GM12878 (cell line): ENCODE measurements around the gene ACTA2. TPM values are rescaled to one million over a fixed set of nuclear protein-coding genes. Genes with fewer than 3 reads are reported as not detected.

Experiments
- ATAC-seq: fragments of 200-7000 bp; cut with Tn5 transposase; 3 replicates; pipeline ENCODE4 v1.9.1; 2020; ENCODE audit warnings: mild to moderate bottlenecking, moderate library complexity
- BruUV-seq: library from RNA; stranded (reverse); fragments of 400-500 nt; replicated peaks from 2 replicates; lab custom pipeline; 2021; lab: Mats Ljungman, UMichigan
- CTCF ChIA-PET: fragments of 300-600 bp; sonication (Branson Sonifier 250); formaldehyde crosslinking; extraction: SDS; loops from one replicate; lab custom pipeline; 2021; ENCODE audit warnings: inconsistent platforms; lab: Yijun Ruan, JAX
- POLR2A ChIA-PET: fragments of 350-600 bp; formaldehyde crosslinking; extraction: SDS; loops from one replicate; lab custom pipeline; 2021; ENCODE audit warnings: inconsistent platforms; lab: Charles Lee
- RAD21 ChIA-PET: fragments of 300-600 bp; sonication (Branson Sonifier 250); formaldehyde crosslinking; loops from one replicate; lab custom pipeline; 2023; ENCODE audit warnings: antibody characterized with exemption; ENCODE audit not compliant: unreplicated experiment; lab: Charles Lee
- SMC1A ChIA-PET: fragments of 300-600 bp; sonication (Branson Sonifier 250); formaldehyde crosslinking; loops from one replicate; lab custom pipeline; 2023; ENCODE audit not compliant: unreplicated experiment, uncharacterized antibody; lab: Charles Lee
- DNase-seq: peaks from one replicate; pipeline ENCODE4 v3.0.0-alpha.2; 2011; ENCODE audit warnings: low read depth, low spot score
- FAIRE-seq: peaks from 3 replicates; lab custom pipeline; 2011; peaks lifted over from hg19 to GRCh38; lab: Jason Lieb, UNC
- H2AFZ ChIP-seq: 2 replicates; pipeline ENCODE4 v1.6.0; 2011; ENCODE audit warnings: low read depth, low read length, control low read depth; ENCODE audit not compliant: control insufficient read depth
- H3K27ac ChIP-seq: 2 replicates; pipeline ENCODE4 v1.5.1; 2011; ENCODE audit warnings: control low read depth; ENCODE audit not compliant: control insufficient read depth, insufficient read depth
- H3K27me3 ChIP-seq, 2 experiments: replicated peaks in 1 of 2; 2 replicates each; pipeline versions ENCODE4 v1.6.0 to v1.6.1; 2011; ENCODE audit warnings: low read length in 1 of 2; ENCODE audit not compliant: control insufficient read depth in 2 of 2, insufficient read depth in 2 of 2
- H3K36me3 ChIP-seq, 2 experiments: 2 replicates each; pipeline ENCODE4 v1.5.1; 2011; ENCODE audit warnings: low read length in 1 of 2; ENCODE audit not compliant: control insufficient read depth in 2 of 2, insufficient read depth in 2 of 2
- H3K4me1 ChIP-seq: 2 replicates; pipeline ENCODE4 v1.6.1; 2011; ENCODE audit warnings: mild to moderate bottlenecking, low read length, moderate library complexity, mixed read lengths; ENCODE audit not compliant: control insufficient read depth, insufficient read depth
- H3K4me2 ChIP-seq: 2 replicates; pipeline ENCODE4 v1.6.0; 2011; ENCODE audit warnings: control low read depth; ENCODE audit not compliant: control insufficient read depth, insufficient read depth
- H3K4me3 ChIP-seq: fragments of 200-600 bp; sonication (generic); 2 replicates; pipeline ENCODE4 v1.5.1; 2016
- H3K79me2 ChIP-seq: 2 replicates; pipeline ENCODE4 v1.6.0; 2011; ENCODE audit warnings: low read length; ENCODE audit not compliant: control insufficient read depth, insufficient read depth
- H3K9ac ChIP-seq: 2 replicates; pipeline ENCODE4 v1.8.0; 2011; ENCODE audit warnings: low read length, control low read depth, mixed read lengths; ENCODE audit not compliant: control insufficient read depth, insufficient read depth
- H3K9me3 ChIP-seq: replicated peaks from 3 replicates; pipeline ENCODE4 v1.5.1; 2011; ENCODE audit warnings: mild to moderate bottlenecking, low read length; ENCODE audit not compliant: control insufficient read depth, insufficient read depth
- H4K20me1 ChIP-seq: 2 replicates; pipeline ENCODE4 v1.6.0; 2011; ENCODE audit not compliant: control insufficient read depth, insufficient read depth
- CHD2 ChIP-seq: IDR thresholded peaks from 2 replicates; pipeline ENCODE4 v1.6.1; 2011; ENCODE audit warnings: low read depth, low read length, improper control_type of control experiment, borderline replicate concordance
- CREM ChIP-seq: IDR thresholded peaks from 2 replicates; pipeline ENCODE4 v1.6.1; 2014; ENCODE audit warnings: antibody characterized with exemption, low read depth
- DPF2 ChIP-seq: fragments of 450-650 bp; IDR thresholded peaks from 2 replicates; pipeline ENCODE4 v1.6.1; 2017; ENCODE audit warnings: mild to moderate bottlenecking
- FOS ChIP-seq: IDR thresholded peaks from 3 replicates; pipeline ENCODE4 v1.6.1; 2011; ENCODE audit warnings: borderline replicate concordance; ENCODE audit not compliant: insufficient read length; ENCODE audit errors: extremely low read depth
- IKZF1 ChIP-seq: fragments of 450-650 bp; conservative IDR thresholded peaks from 2 replicates; pipeline ENCODE4 v1.6.1; 2017; ENCODE audit warnings: antibody characterized with exemption, mild to moderate bottlenecking
- MEF2B ChIP-seq: fragments of 450-650 bp; IDR thresholded peaks from 2 replicates; pipeline ENCODE4 v1.6.1; 2018; ENCODE audit warnings: mild to moderate bottlenecking, moderate library complexity; ENCODE audit not compliant: partially characterized antibody, poor library complexity, severe bottlenecking
- NRF1 ChIP-seq: conservative IDR thresholded peaks from 2 replicates; pipeline ENCODE4 v1.6.1; 2011; ENCODE audit warnings: mild to moderate bottlenecking, low read depth, low read length, improper control_type of control experiment
- RCOR1 ChIP-seq: conservative IDR thresholded peaks from 2 replicates; pipeline ENCODE4 v1.6.1; 2012; ENCODE audit warnings: low read depth, low read length, improper control_type of control experiment
- SMAD5 ChIP-seq: IDR thresholded peaks from 2 replicates; pipeline ENCODE4 v1.6.1; 2016; ENCODE audit warnings: antibody characterized with exemption, low read depth
- TCF12 ChIP-seq: IDR thresholded peaks from 2 replicates; pipeline ENCODE4 v1.6.1; 2011; ENCODE audit warnings: low read depth, mild to moderate bottlenecking, low read length
- WGBS: methylation state at CpG from one replicate; pipeline ENCODE4 v1.1.6; 2016; ENCODE audit warnings: low lambda C conversion rate; ENCODE audit not compliant: insufficient replicate concordance, insufficient coverage; ENCODE audit errors: missing lambda C conversion rate; 5-methylcytosine and 5-hydroxymethylcytosine counted together
- in situ Hi-C: fragments of 300-500 bp; cut with MboI; formaldehyde crosslinking; loops from 9 replicates; pipeline ENCODE4 v1.14.3; 2018; ENCODE audit warnings: mixed read lengths
- intact Hi-C: fragments of 100-400 bp; cut with micrococcal nuclease; formaldehyde crosslinking; loops from one replicate; pipeline ENCODE4 v1.14.2; 2022; ENCODE audit not compliant: unreplicated experiment
- polyA plus RNA-seq, 11 experiments: library from polyadenylated mRNA; depleted of rRNA in 4 of 11; unstranded in 6 of 11; stranded (reverse) in 5 of 11; fragments of >200 nt; fragmentation: Nextera tagmentation in 4 of 11; fragmentation: Illumina TruSeq in 1 of 11; extraction: Ambion mirVana in 4 of 11; extraction: Trizol in 1 of 11; gene quantifications; 1 replicate in 1 of 11; 2 replicates in 10 of 11; pipeline versions ENCODE4 v1.2.1 to v1.2.3, GENCODE V29; 2011 to 2016; ENCODE audit warnings: inconsistent platforms in 2 of 11, missing spikeins in 2 of 11, low read depth in 1 of 11
- total RNA-seq, 4 experiments: library from RNA; depleted of rRNA in 3 of 4; stranded (reverse); fragments of >200 nt in 3 of 4; fragmentation: Illumina TruSeq in 1 of 4; extraction: Trizol in 1 of 4; gene quantifications; 2 replicates each; pipeline versions ENCODE4 v1.2.1 to v1.2.3, GENCODE V29; 2013 to 2021
- TF ChIP-seq, protein P1 (sequence below): fragments of 450-650 bp; formaldehyde crosslinking; IDR thresholded peaks from 2 replicates; pipeline ENCODE4 v1.4.0; 2022; ENCODE audit warnings: mild to moderate bottlenecking, moderate library complexity
- TF ChIP-seq, protein P2 (sequence below): IDR thresholded peaks from 2 replicates; pipeline ENCODE4 v1.6.1; 2012; ENCODE audit warnings: low read length, inconsistent platforms
- TF ChIP-seq, protein P3 (sequence below): fragments of 450-650 bp; formaldehyde crosslinking; IDR thresholded peaks from 2 replicates; pipeline ENCODE4 v1.4.0; 2020; ENCODE audit warnings: mild to moderate bottlenecking, moderate library complexity
- TF ChIP-seq, protein P4 (sequence below): fragments of 450-650 bp; IDR thresholded peaks from 2 replicates; pipeline ENCODE4 v1.6.1; 2018; ENCODE audit warnings: mild to moderate bottlenecking, low read depth, moderate library complexity; ENCODE audit not compliant: partially characterized antibody

The ACTA2 gene
- total and polyA plus RNA-seq, 10 of the 15 experiments (the other 5 are each of a cell fraction or from before 2014, with no cell fraction given): 7.4 to 78.2 (median 32.4) TPM

DNA sequence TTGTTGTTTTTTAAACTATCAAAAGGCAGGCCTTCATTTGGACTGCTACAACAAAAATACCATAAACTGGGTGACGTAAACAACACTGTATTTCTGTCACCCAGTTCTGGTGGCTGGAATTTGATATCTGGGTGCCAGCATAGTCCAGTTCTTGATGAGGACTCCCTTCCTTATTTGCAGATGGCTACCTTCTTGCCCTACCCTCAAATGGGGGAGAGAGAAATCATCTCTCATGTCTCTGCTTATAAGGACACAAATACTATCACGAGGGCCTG lies 25.2 kb downstream of the ACTA2 start:
- no peak for FAIRE-seq
- DNase-seq: no peak
- Histone ChIP-seq H3K27ac (no peak overlapping the region), H3K4me3 (no peak overlapping the region), H3K9me3 (no peaks in the 10 kb centered on the region; the same call in 2 of the 3 replicates), H2AFZ (no peak overlapping the region), H3K36me3 (peaks cover 0 to 25% of the 10 kb centered on the region in 2 experiments; a peak in 2 of 4 replicates), H4K20me1 (no peaks in the 10 kb centered on the region), H3K27me3 (no peaks in the 10 kb centered on the region), H3K4me1 (peaks cover 10% of the 10 kb centered on the region), H3K4me2 (no peak overlapping the region), H3K9ac (no peak overlapping the region), H3K79me2 (no peaks in the 10 kb centered on the region)
- intact Hi-C loops (no loop called here), in situ Hi-C loops (no loop called here)
- POLR2A ChIA-PET: no interaction called here
- no peak for ATAC-seq
- BruUV-seq: no TSS peak
- CTCF ChIA-PET: interaction anchor here (1.0 to 12.8 kb wide), 3 partner anchors 91 to 290 kb away, joined by 3 to 895 read pairs (median 4); no protein-coding TSS in a partner anchor
- SMC1A ChIA-PET: interaction anchor here (0.9 to 6.3 kb wide), 7 partner anchors 7 to 117 kb away, joined by 3 to 42 read pairs (median 5); no protein-coding TSS in a partner anchor
- 95% methylated on average over 2 of the region's 2 CpGs for WGBS
- RAD21 ChIA-PET: interaction anchor here (1.8 kb wide), 1 partner anchor 91 kb away, joined by 13 read pairs; no protein-coding TSS in a partner anchor
- TF ChIP-seq SMAD5 (no peak), CREM (no peak), IKZF1 (no peak), NRF1 (no peak), RCOR1 (no peak), MEF2B (no peak), TCF12 (no peak), CHD2 (no peak), FOS (no peak), DPF2 (no peak)
- TF ChIP-seq, protein P1, sequence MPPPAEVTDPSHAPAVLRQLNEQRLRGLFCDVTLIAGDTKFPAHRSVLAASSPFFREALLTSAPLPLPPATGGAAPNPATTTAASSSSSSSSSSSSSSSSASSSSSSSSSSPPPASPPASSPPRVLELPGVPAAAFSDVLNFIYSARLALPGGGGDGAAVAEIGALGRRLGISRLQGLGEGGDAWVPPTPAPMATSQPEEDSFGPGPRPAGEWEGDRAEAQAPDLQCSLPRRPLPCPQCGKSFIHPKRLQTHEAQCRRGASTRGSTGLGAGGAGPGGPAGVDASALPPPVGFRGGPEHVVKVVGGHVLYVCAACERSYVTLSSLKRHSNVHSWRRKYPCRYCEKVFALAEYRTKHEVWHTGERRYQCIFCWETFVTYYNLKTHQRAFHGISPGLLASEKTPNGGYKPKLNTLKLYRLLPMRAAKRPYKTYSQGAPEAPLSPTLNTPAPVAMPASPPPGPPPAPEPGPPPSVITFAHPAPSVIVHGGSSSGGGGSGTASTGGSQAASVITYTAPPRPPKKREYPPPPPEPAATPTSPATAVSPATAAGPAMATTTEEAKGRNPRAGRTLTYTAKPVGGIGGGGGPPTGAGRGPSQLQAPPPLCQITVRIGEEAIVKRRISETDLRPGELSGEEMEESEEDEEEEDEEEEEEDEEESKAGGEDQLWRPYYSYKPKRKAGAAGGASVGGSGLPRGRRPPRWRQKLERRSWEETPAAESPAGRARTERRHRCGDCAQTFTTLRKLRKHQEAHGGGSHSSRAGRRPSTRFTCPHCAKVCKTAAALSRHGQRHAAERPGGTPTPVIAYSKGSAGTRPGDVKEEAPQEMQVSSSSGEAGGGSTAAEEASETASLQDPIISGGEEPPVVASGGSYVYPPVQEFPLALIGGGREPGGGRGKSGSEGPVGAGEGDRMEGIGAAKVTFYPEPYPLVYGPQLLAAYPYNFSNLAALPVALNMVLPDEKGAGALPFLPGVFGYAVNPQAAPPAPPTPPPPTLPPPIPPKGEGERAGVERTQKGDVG (CRISPR knock-in tag): no peak
- TF ChIP-seq, protein P2, sequence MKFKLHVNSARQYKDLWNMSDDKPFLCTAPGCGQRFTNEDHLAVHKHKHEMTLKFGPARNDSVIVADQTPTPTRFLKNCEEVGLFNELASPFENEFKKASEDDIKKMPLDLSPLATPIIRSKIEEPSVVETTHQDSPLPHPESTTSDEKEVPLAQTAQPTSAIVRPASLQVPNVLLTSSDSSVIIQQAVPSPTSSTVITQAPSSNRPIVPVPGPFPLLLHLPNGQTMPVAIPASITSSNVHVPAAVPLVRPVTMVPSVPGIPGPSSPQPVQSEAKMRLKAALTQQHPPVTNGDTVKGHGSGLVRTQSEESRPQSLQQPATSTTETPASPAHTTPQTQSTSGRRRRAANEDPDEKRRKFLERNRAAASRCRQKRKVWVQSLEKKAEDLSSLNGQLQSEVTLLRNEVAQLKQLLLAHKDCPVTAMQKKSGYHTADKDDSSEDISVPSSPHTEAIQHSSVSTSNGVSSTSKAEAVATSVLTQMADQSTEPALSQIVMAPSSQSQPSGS: no peak
- TF ChIP-seq, protein P3, sequence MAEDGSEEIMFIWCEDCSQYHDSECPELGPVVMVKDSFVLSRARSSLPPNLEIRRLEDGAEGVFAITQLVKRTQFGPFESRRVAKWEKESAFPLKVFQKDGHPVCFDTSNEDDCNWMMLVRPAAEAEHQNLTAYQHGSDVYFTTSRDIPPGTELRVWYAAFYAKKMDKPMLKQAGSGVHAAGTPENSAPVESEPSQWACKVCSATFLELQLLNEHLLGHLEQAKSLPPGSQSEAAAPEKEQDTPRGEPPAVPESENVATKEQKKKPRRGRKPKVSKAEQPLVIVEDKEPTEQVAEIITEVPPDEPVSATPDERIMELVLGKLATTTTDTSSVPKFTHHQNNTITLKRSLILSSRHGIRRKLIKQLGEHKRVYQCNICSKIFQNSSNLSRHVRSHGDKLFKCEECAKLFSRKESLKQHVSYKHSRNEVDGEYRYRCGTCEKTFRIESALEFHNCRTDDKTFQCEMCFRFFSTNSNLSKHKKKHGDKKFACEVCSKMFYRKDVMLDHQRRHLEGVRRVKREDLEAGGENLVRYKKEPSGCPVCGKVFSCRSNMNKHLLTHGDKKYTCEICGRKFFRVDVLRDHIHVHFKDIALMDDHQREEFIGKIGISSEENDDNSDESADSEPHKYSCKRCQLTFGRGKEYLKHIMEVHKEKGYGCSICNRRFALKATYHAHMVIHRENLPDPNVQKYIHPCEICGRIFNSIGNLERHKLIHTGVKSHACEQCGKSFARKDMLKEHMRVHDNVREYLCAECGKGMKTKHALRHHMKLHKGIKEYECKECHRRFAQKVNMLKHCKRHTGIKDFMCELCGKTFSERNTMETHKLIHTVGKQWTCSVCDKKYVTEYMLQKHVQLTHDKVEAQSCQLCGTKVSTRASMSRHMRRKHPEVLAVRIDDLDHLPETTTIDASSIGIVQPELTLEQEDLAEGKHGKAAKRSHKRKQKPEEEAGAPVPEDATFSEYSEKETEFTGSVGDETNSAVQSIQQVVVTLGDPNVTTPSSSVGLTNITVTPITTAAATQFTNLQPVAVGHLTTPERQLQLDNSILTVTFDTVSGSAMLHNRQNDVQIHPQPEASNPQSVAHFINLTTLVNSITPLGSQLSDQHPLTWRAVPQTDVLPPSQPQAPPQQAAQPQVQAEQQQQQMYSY: no peak
- TF ChIP-seq, protein P4, sequence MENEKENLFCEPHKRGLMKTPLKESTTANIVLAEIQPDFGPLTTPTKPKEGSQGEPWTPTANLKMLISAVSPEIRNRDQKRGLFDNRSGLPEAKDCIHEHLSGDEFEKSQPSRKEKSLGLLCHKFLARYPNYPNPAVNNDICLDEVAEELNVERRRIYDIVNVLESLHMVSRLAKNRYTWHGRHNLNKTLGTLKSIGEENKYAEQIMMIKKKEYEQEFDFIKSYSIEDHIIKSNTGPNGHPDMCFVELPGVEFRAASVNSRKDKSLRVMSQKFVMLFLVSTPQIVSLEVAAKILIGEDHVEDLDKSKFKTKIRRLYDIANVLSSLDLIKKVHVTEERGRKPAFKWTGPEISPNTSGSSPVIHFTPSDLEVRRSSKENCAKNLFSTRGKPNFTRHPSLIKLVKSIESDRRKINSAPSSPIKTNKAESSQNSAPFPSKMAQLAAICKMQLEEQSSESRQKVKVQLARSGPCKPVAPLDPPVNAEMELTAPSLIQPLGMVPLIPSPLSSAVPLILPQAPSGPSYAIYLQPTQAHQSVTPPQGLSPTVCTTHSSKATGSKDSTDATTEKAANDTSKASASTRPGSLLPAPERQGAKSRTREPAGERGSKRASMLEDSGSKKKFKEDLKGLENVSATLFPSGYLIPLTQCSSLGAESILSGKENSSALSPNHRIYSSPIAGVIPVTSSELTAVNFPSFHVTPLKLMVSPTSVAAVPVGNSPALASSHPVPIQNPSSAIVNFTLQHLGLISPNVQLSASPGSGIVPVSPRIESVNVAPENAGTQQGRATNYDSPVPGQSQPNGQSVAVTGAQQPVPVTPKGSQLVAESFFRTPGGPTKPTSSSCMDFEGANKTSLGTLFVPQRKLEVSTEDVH: no peak
